K562 (cell line): ENCODE results near the gene FAM83G. TPM values are rescaled to one million over a fixed set of nuclear protein-coding genes. Genes with fewer than 3 reads are reported as not detected.

Experiments used
- ATAC-seq: fragments of 200-7000 bp; cut with Tn5 transposase; 3 replicates; pipeline ENCODE4 v1.9.1; 2020; ENCODE audit warnings: moderate library complexity
- BruUV-seq: library from RNA; stranded (reverse); fragments of 400-500 nt; replicated peaks from 2 replicates; lab custom pipeline; 2021; lab: Mats Ljungman, UMichigan
- CTCF ChIA-PET: fragments of 300-600 bp; formaldehyde crosslinking; extraction: SDS; loops from one replicate; lab custom pipeline; 2021; ENCODE audit warnings: low intra/inter-chr PET ratio; lab: Yijun Ruan, JAX
- POLR2A ChIA-PET: fragments of 300-600, 350-650 bp; sonication (Branson Sonifier 250); formaldehyde crosslinking; extraction: SDS; loops from one replicate; lab custom pipeline; 2021; ENCODE audit warnings: antibody characterized with exemption, inconsistent platforms; lab: Yijun Ruan, JAX
- DNase-seq, 4 experiments: peaks; one replicate each; pipeline versions ENCODE4 v3.0.0 to v3.0.0-alpha.2; 2011 to 2018; ENCODE audit warnings: low spot score in 3 of 4, mixed read lengths in 3 of 4; ENCODE audit errors: extremely low read depth in 1 of 4
- FAIRE-seq: peaks from 2 replicates; lab custom pipeline; 2011; peaks lifted over from hg19 to GRCh38; lab: Jason Lieb, UNC
- H2AFZ ChIP-seq: 2 replicates; pipeline ENCODE4 v1.6.0; 2011; ENCODE audit warnings: low read depth, low read length, control low read depth, inconsistent platforms
- H3K27ac ChIP-seq: fragments of 200-600 bp; 3 replicates; pipeline ENCODE4 v1.8.0; 2011; ENCODE audit warnings: low read depth, mild to moderate bottlenecking, control low read depth, inconsistent platforms, low read length, moderate library complexity, mixed read lengths; ENCODE audit errors: extremely low read depth
- H3K27me3 ChIP-seq, 2 experiments: fragments of 300-600 bp in 1 of 2; 2 replicates in 1 of 2; 3 replicates in 1 of 2; pipeline versions ENCODE4 v1.6.0 to v1.8.0; 2011; ENCODE audit warnings: inconsistent platforms in 2 of 2, low read length in 2 of 2, mild to moderate bottlenecking in 1 of 2, mixed read lengths in 1 of 2, moderate library complexity in 1 of 2; ENCODE audit not compliant: control insufficient read depth in 2 of 2, insufficient read depth in 2 of 2
- H3K36me3 ChIP-seq: fragments of 300-600 bp; 3 replicates; pipeline ENCODE4 v1.8.0; 2011; ENCODE audit warnings: mild to moderate bottlenecking, low read length, inconsistent platforms; ENCODE audit not compliant: control insufficient read depth, insufficient read depth
- H3K4me1 ChIP-seq, 2 experiments: fragments of 200-600 bp in 1 of 2; replicated peaks in 1 of 2; 2 replicates in 1 of 2; 3 replicates in 1 of 2; pipeline versions ENCODE4 v1.5.1 to v1.8.0; 2011; ENCODE audit warnings: inconsistent platforms in 2 of 2, low read length in 2 of 2, mild to moderate bottlenecking in 1 of 2, mixed read lengths in 1 of 2, moderate library complexity in 1 of 2; ENCODE audit not compliant: control insufficient read depth in 2 of 2, insufficient read depth in 2 of 2
- H3K4me2 ChIP-seq: 2 replicates; pipeline ENCODE4 v1.6.1; 2011; ENCODE audit warnings: low read length, control low read depth, inconsistent platforms, mixed read lengths; ENCODE audit not compliant: insufficient read depth
- H3K4me3 ChIP-seq: fragments of 200-600 bp; sonication (generic), shearing (Covaris generic); 2 replicates; pipeline ENCODE4 v1.5.1; 2016; ENCODE audit warnings: control low read depth, inconsistent platforms
- H3K79me2 ChIP-seq: fragments of 200-600 bp; 3 replicates; pipeline ENCODE4 v1.8.0; 2011; ENCODE audit warnings: low read length, inconsistent platforms; ENCODE audit not compliant: control insufficient read depth, insufficient read depth
- H3K9ac ChIP-seq, 2 experiments: 2 replicates each; pipeline versions ENCODE4 v1.6.0 to v1.6.1; 2011; ENCODE audit warnings: low read depth in 2 of 2, low read length in 2 of 2, control low read depth in 1 of 2, inconsistent platforms in 1 of 2, mild to moderate bottlenecking in 1 of 2, mixed read lengths in 1 of 2; ENCODE audit not compliant: insufficient read depth in 1 of 2
- H3K9me1 ChIP-seq: one replicate; pipeline ENCODE4 v1.6.0; 2011; ENCODE audit warnings: inconsistent platforms, mild to moderate bottlenecking, low read length, moderate library complexity; ENCODE audit not compliant: control insufficient read depth, insufficient read depth
- H3K9me3 ChIP-seq: replicated peaks from 2 replicates; pipeline ENCODE4 v1.5.1; 2011; ENCODE audit warnings: low read depth, low read length, inconsistent platforms; ENCODE audit not compliant: control insufficient read depth, insufficient read depth
- H4K20me1 ChIP-seq: replicated peaks from 2 replicates; pipeline ENCODE4 v1.6.1; 2011; ENCODE audit warnings: low read length, inconsistent platforms, mixed read lengths; ENCODE audit not compliant: control insufficient read depth, insufficient read depth
- CHCHD3 ChIP-seq: fragments of 250-450 bp; sonication (Bioruptor Pico); IDR thresholded peaks from 2 replicates; pipeline ENCODE4 v2.1.2; 2022; ENCODE audit warnings: mild to moderate bottlenecking
- FOXO4 ChIP-seq: fragments of 450-650 bp; formaldehyde crosslinking; IDR thresholded peaks from 2 replicates; pipeline ENCODE4 v1.4.0; 2020; ENCODE audit warnings: mild to moderate bottlenecking, moderate library complexity
- GABPA ChIP-seq: fragments of 200-800 bp; sonication (Bioruptor generic); conservative IDR thresholded peaks from 2 replicates; pipeline ENCODE4 v1.6.1; 2016; ENCODE audit warnings: low read depth, missing genetic modification characterization, missing compliant biosample characterization
- HDGF ChIP-seq: fragments of 450-650 bp; IDR thresholded peaks from 2 replicates; pipeline ENCODE4 v1.6.1; 2016
- NRF1 ChIP-seq, 2 experiments: fragments of 450-650 bp; IDR thresholded peaks in 1 of 2; conservative IDR thresholded peaks in 1 of 2; 2 replicates each; pipeline ENCODE4 v1.6.1; 2014; ENCODE audit warnings: mild to moderate bottlenecking in 2 of 2
- RBM39 ChIP-seq: fragments of 200-400 bp; formaldehyde crosslinking; optimal IDR thresholded peaks from 2 replicates; pipeline ENCODE3; 2018; ENCODE audit warnings: low read depth, low read length
- SREBF2 ChIP-seq: sonication (generic); formaldehyde crosslinking; IDR thresholded peaks from 2 replicates; pipeline ENCODE4 v1.4.0; 2020; ENCODE audit warnings: mild to moderate bottlenecking, missing genetic modification reagents
- XRCC5 ChIP-seq: fragments of 200-400 bp; formaldehyde crosslinking; IDR thresholded peaks from 2 replicates; pipeline ENCODE4 v1.6.1; 2017; ENCODE audit warnings: low read depth, mild to moderate bottlenecking, low read length
- ZNF449 ChIP-seq: fragments of 250-450 bp; sonication (Bioruptor Pico); IDR thresholded peaks from 2 replicates; pipeline ENCODE4 v1.8.0; 2022; ENCODE audit warnings: moderate library complexity, mild to moderate bottlenecking, inconsistent platforms
- ZNF551 ChIP-seq: fragments of 250-450 bp; sonication (Bioruptor Pico); IDR thresholded peaks from 2 replicates; pipeline ENCODE4 v1.5.0; 2021; ENCODE audit warnings: mild to moderate bottlenecking, moderate library complexity
- ZNF639 ChIP-seq, 2 experiments: fragments of 200-800 bp in 1 of 2; sonication (Bioruptor generic) in 1 of 2; sonication (generic) in 1 of 2; formaldehyde crosslinking in 1 of 2; IDR thresholded peaks in 1 of 2; conservative IDR thresholded peaks in 1 of 2; 2 replicates each; pipeline versions ENCODE4 v1.5.0 to v1.6.1; 2016 to 2020; ENCODE audit warnings: missing compliant biosample characterization in 1 of 2, missing genetic modification characterization in 1 of 2, missing genetic modification reagents in 1 of 2
- ZNF830 ChIP-seq: fragments of 250-450 bp; sonication (Bioruptor Pico); IDR thresholded peaks from 2 replicates; pipeline ENCODE4 v1.5.0; 2021; ENCODE audit warnings: mild to moderate bottlenecking
- WGBS: fragments of 100-300 bp; shearing (Covaris generic); methylation state at CpG from one replicate; pipeline ENCODE4 v1.1.6; 2016; ENCODE audit warnings: low coverage, mixed read lengths; ENCODE audit not compliant: insufficient coverage; ENCODE audit errors: missing lambda C conversion rate; 5-methylcytosine and 5-hydroxymethylcytosine counted together
- in situ Hi-C: fragments of 300-500 bp; cut with MboI; formaldehyde crosslinking; loops from 4 replicates; pipeline ENCODE4 v1.15.0; 2018; ENCODE audit warnings: inconsistent platforms, mixed read lengths
- intact Hi-C: fragments of 100-400 bp; cut with micrococcal nuclease; formaldehyde crosslinking; loops from 2 replicates; pipeline ENCODE4 v1.14.2; 2022
- polyA plus RNA-seq, 8 experiments: library from polyadenylated mRNA; depleted of rRNA in 4 of 8; stranded (reverse) in 5 of 8; unstranded in 3 of 8; fragments of >200 nt; fragmentation: Nextera tagmentation in 2 of 8; fragmentation: Illumina TruSeq in 1 of 8; extraction: Ambion mirVana in 2 of 8; extraction: Trizol in 1 of 8; gene quantifications; 2 replicates each; pipeline versions ENCODE4 v1.2.1 to v1.2.3, GENCODE V29; 2011 to 2014; ENCODE audit warnings: inconsistent platforms in 1 of 8, missing spikeins in 1 of 8
- total RNA-seq, 7 experiments: library from RNA; depleted of rRNA in 6 of 7; stranded (reverse); fragments of >200 nt in 6 of 7; fragmentation: Illumina TruSeq in 2 of 7; extraction: Trizol in 2 of 7; gene quantifications; 2 replicates each; pipeline versions ENCODE4 v1.2.1 to v1.2.3, GENCODE V29; 2011 to 2021; ENCODE audit warnings: low replicate concordance in 1 of 7

The FAM83G gene
- total and polyA plus RNA-seq, 9 of the 15 experiments (the other 6 are each of a cell fraction or from before 2014, with no cell fraction given): 0.04 to 10.3 (median 4.5) TPM; not detected in 1

- intact Hi-C loops (no loop called here), in situ Hi-C loops (no loop called here)
- Histone ChIP-seq H3K4me1 (peaks cover 2 to 12% of the 10 kb centered on the region in 2 experiments; a peak in 3 of 5 replicates), H3K9ac (no peak overlapping the region), H3K27me3 (peaks cover 16 to 45% of the 10 kb centered on the region in 2 experiments; a peak in 4 of 5 replicates), H2AFZ (no peak overlapping the region), H3K9me3 (no peaks in the 10 kb centered on the region), H3K27ac (no peak overlapping the region), H3K36me3 (no peaks in the 10 kb centered on the region), H3K4me3 (no peak overlapping the region), H4K20me1 (no peaks in the 10 kb centered on the region), H3K9me1 (no peaks in the 10 kb centered on the region), H3K4me2 (no peak overlapping the region), H3K79me2 (no peaks in the 10 kb centered on the region)
- no TSS peak for BruUV-seq
- DNase-seq: peak in 1 of 4 experiments; percentile 2
- CTCF ChIA-PET: no interaction called here
- WGBS: 8% methylated on average over 6 of the region's 6 CpGs
- no peak for FAIRE-seq
- TF ChIP-seq HDGF (no peak), ZNF830 (CRISPR knock-in tag) (no peak), GABPA (tag) (no peak)
- POLR2A ChIA-PET: no interaction called here
- no peak for ATAC-seq
These were observed 56.7 kb downstream of the FAM83G start for GRCh38 chr17:18947866-18948265.

- Histone ChIP-seq H3K27ac (no peak overlapping the region), H3K27me3 (peaks cover 16 to 44% of the 10 kb centered on the region in 2 experiments; a peak in 4 of 5 replicates), H4K20me1 (no peaks in the 10 kb centered on the region), H3K36me3 (no peaks in the 10 kb centered on the region), H3K9me3 (no peaks in the 10 kb centered on the region), H3K4me1 (peaks cover 2 to 6% of the 10 kb centered on the region in 2 experiments; a peak in 2 of 5 replicates), H2AFZ (no peak overlapping the region), H3K4me2 (no peak overlapping the region), H3K9ac (no peak overlapping the region), H3K9me1 (no peaks in the 10 kb centered on the region), H3K4me3 (no peak overlapping the region), H3K79me2 (no peaks in the 10 kb centered on the region)
- no TSS peak for BruUV-seq
- FAIRE-seq: no peak
- in situ Hi-C loops: no loop called here
- no peak for ATAC-seq
- 0% methylated on average over 2 of the region's 2 CpGs for WGBS
- ChIA-PET POLR2A (no interaction called here), CTCF (no interaction called here)
- intact Hi-C loops: no loop called here
- no peak for DNase-seq
- TF ChIP-seq FOXO4 (CRISPR knock-in tag) (no peak), NRF1 (conservative IDR thresholded peaks at IDR 0.05 in 1 of 2, IDR thresholded peaks at IDR 0.05 in 1 of 2) (no peak), SREBF2 (no peak), ZNF449 (no peak), ZNF551 (no peak), CHCHD3 (CRISPR knock-in tag) (no peak), XRCC5 (no peak), RBM39 (no peak), ZNF639 (CRISPR knock-in tag; conservative IDR thresholded peaks at IDR 0.05 in 1 of 2, IDR thresholded peaks at IDR 0.05 in 1 of 2) (no peak)
These were observed 58.0 kb downstream of the FAM83G start for GRCh38 chr17:18946536-18946935.
